GM12864 (cell line): ENCODE data around the gene CLIC3.

Source experiments
- DNase-seq: peaks from one replicate; pipeline ENCODE4 v3.0.0-alpha.2; 2011; ENCODE audit warnings: low read depth
- H3K4me3 ChIP-seq: 2 replicates; pipeline ENCODE4 v1.5.1; 2011; ENCODE audit warnings: mild to moderate bottlenecking, low read depth, low read length, control low read depth
- TF ChIP-seq, protein P1 (sequence below): IDR thresholded peaks from 2 replicates; pipeline ENCODE4 v1.5.1; 2011; ENCODE audit warnings: low read depth, mild to moderate bottlenecking, moderate library complexity, low read length, control low read depth, inconsistent platforms; ENCODE audit errors: missing control alignments

The CLIC3 gene

GRCh38 chr9:136958898-136959850, 37.2 kb downstream of the CLIC3 start:
- DNase-seq, result no peak
- TF ChIP-seq, protein P1, sequence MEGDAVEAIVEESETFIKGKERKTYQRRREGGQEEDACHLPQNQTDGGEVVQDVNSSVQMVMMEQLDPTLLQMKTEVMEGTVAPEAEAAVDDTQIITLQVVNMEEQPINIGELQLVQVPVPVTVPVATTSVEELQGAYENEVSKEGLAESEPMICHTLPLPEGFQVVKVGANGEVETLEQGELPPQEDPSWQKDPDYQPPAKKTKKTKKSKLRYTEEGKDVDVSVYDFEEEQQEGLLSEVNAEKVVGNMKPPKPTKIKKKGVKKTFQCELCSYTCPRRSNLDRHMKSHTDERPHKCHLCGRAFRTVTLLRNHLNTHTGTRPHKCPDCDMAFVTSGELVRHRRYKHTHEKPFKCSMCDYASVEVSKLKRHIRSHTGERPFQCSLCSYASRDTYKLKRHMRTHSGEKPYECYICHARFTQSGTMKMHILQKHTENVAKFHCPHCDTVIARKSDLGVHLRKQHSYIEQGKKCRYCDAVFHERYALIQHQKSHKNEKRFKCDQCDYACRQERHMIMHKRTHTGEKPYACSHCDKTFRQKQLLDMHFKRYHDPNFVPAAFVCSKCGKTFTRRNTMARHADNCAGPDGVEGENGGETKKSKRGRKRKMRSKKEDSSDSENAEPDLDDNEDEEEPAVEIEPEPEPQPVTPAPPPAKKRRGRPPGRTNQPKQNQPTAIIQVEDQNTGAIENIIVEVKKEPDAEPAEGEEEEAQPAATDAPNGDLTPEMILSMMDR, result no peak
- no peak overlapping the region for H3K4me3 ChIP-seq

DNA sequence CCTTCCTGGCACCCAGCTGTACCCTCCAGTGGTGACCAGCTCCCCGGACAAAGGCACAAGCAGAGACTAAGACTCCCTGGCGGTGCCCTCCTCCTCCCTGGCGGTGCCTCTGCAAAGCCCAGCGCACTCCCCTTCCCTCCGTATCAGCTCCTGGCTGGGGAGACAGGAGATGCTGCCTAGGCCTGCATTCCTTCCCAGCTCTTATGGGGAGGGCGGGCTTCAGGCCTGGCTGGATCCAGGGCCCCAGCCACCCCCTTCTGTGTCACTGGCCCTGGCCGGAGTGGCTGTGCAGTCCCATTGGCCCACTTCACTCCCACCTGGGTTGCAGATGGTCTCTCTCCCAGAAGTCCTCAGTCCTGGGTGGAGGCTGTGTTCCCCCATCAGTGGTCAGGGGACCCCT, 37.9 kb downstream of the CLIC3 start:
- TF ChIP-seq, protein P1, result no peak
- DNase-seq, result no peak
- H3K4me3 ChIP-seq, result no peak overlapping the region

- TF ChIP-seq, protein P1, result no peak
- no peak for DNase-seq
- no peak overlapping the region for H3K4me3 ChIP-seq
These were observed 38.5 kb downstream of the CLIC3 start for GRCh38 chr9:136957901-136958300.

- DNase-seq, result no peak
- TF ChIP-seq, protein P1, result no peak
- H3K4me3 ChIP-seq, result no peak overlapping the region
These were observed 38.9 kb downstream of the CLIC3 start for GRCh38 chr9:136957461-136957860.

DNA sequence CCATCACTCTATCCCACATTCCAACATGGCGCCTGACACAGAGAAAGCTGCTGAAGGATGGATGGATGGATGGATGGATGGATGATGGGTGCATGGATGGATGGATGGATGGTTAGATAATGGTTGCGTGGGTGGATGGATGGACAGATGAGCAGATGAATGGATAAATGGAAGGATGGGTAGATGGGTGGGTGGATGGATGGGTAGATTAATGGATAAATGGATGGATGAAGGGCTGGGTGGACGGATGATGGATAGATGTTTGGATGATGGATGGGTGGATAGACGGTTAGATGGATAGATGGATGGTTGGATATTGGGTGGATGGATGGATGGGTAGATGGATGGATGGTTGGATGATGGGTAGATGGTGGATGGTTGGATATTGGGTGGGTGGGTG, 39.8 kb downstream of the CLIC3 start:
- TF ChIP-seq, protein P1, result no peak
- no peak for DNase-seq
- no peak overlapping the region for H3K4me3 ChIP-seq

- H3K4me3 ChIP-seq, result no peak overlapping the region
- TF ChIP-seq, protein P1, result no peak
- DNase-seq, result no peak
These were observed 40.4 kb downstream of the CLIC3 start for GRCh38 chr9:136955943-136956335.

GRCh38 chr9:136955202-136955942, 41.0 kb downstream of the CLIC3 start:
- no peak overlapping the region for H3K4me3 ChIP-seq
- DNase-seq, result no peak
- TF ChIP-seq, protein P1, result no peak
